ENCODE results near the gene OR10D3. TPM values are rescaled to one million over a fixed set of nuclear protein-coding genes. Genes with fewer than 3 reads are reported as not detected.

Gene OR10D3
- total RNA-seq, 1 experiment from 2014 or later: not detected

Other genes with a start within 250 kb of the OR10D3 start
- gene OR4D5, start 243.7 kb upstream of the OR10D3 start, total RNA-seq (2014; rRNA removed; shearing (Covaris generic)): not detected in 2 replicates
- not detected in 2 replicates for gene OR6T1, start 239.5 kb upstream of the OR10D3 start, total RNA-seq (2014; rRNA removed; shearing (Covaris generic))
- gene OR10S1, start 205.6 kb upstream of the OR10D3 start, total RNA-seq (2014; rRNA removed; shearing (Covaris generic)): not detected in 2 replicates
- gene OR10G6, start 188.2 kb upstream of the OR10D3 start, total RNA-seq (2014; rRNA removed; shearing (Covaris generic)): not detected in 2 replicates
- gene OR10G4, start 170.3 kb upstream of the OR10D3 start, total RNA-seq (2014; rRNA removed; shearing (Covaris generic)): not detected in 2 replicates
- not detected in 2 replicates for gene OR10G9, start 160.3 kb upstream of the OR10D3 start, total RNA-seq (2014; rRNA removed; shearing (Covaris generic))
- gene OR10G8, start 156.5 kb upstream of the OR10D3 start, total RNA-seq (2014; rRNA removed; shearing (Covaris generic)): not detected in 2 replicates
- gene OR10G7, start 142.0 kb upstream of the OR10D3 start, total RNA-seq (2014; rRNA removed; shearing (Covaris generic)): not detected in 2 replicates
- 0.70 and 1.4 TPM in 2 replicates for gene VWA5A, start 67.9 kb upstream of the OR10D3 start, total RNA-seq (2014; rRNA removed; shearing (Covaris generic))
- gene OR8G1, start 57.8 kb downstream of the OR10D3 start, total RNA-seq (2014; rRNA removed; shearing (Covaris generic)): not detected in 2 replicates
- gene OR8G5, start 73.0 kb downstream of the OR10D3 start, total RNA-seq (2014; rRNA removed; shearing (Covaris generic)): not detected in 2 replicates
- gene OR8D1, start 130.6 kb downstream of the OR10D3 start, total RNA-seq (2014; rRNA removed; shearing (Covaris generic)): not detected in 2 replicates
- gene OR8D2, start 136.9 kb downstream of the OR10D3 start, total RNA-seq (2014; rRNA removed; shearing (Covaris generic)): not detected in 2 replicates
- gene OR8B2, start 201.2 kb downstream of the OR10D3 start, total RNA-seq (2014; rRNA removed; shearing (Covaris generic)): not detected in 2 replicates
- not detected in 2 replicates for gene OR8B3, start 215.7 kb downstream of the OR10D3 start, total RNA-seq (2014; rRNA removed; shearing (Covaris generic))
- not detected in 2 replicates for gene OR8B4, start 241.5 kb downstream of the OR10D3 start, total RNA-seq (2014; rRNA removed; shearing (Covaris generic))

Measured in HT1080 (cell line).